CD4-positive, alpha-beta T cell (primary cell): ENCODE results near the gene WDR82. TPM values are rescaled to one million over a fixed set of nuclear protein-coding genes. Genes with fewer than 3 reads are reported as not detected.
A peak's percentile ranks its signal among the peaks of the same experiment; 100 is the strongest.

Experiments
- ATAC-seq: fragments of 200-7000 bp; cut with Tn5 transposase; one replicate; pipeline ENCODE4 v1.10.0; 2022; ENCODE audit warnings: mild to moderate bottlenecking; ENCODE audit not compliant: poor library complexity
- CTCF ChIA-PET: fragments of 350-600 bp; sonication (Branson Sonifier 250); formaldehyde crosslinking; loops from one replicate; lab custom pipeline; 2021; ENCODE audit warnings: antibody characterized with exemption, inconsistent platforms; lab: Charles Lee
- POLR2A ChIA-PET: fragments of 350-600 bp; sonication (Branson Sonifier 250); formaldehyde crosslinking; loops from one replicate; lab custom pipeline; 2021; ENCODE audit warnings: antibody characterized with exemption, inconsistent platforms; lab: Charles Lee
- DNase-seq, 14 experiments: peaks; one replicate each; pipeline ENCODE4 v3.0.0-alpha.2; 2013 to 2020; ENCODE audit warnings: mixed read lengths in 2 of 14
- H3K27ac ChIP-seq, 2 donors: one replicate each; pipeline versions ENCODE4 v1.5.1 to v1.7.0; 2013; ENCODE audit warnings: low read length in 2 of 2, low read depth in 1 of 2, mild to moderate bottlenecking in 1 of 2
- H3K27me3 ChIP-seq, 2 experiments: 1 replicate in 1 of 2; 2 replicates in 1 of 2; pipeline versions ENCODE4 v1.6.1 to v1.7.0; 2013; ENCODE audit warnings: low read length in 2 of 2, control low read depth in 1 of 2, mild to moderate bottlenecking in 1 of 2, moderate library complexity in 1 of 2; ENCODE audit not compliant: insufficient read depth in 2 of 2, control insufficient read depth in 1 of 2
- H3K36me3 ChIP-seq: one replicate; pipeline ENCODE4 v1.6.1; 2013; ENCODE audit warnings: low read length, control low read depth; ENCODE audit not compliant: insufficient read depth
- H3K4me1 ChIP-seq: one replicate; pipeline ENCODE4 v1.6.1; 2013; ENCODE audit warnings: low read length, control low read depth; ENCODE audit not compliant: insufficient read depth
- H3K4me3 ChIP-seq: one replicate; pipeline ENCODE4 v1.5.1; 2013; ENCODE audit warnings: mild to moderate bottlenecking, low read length, moderate library complexity
- H3K9me3 ChIP-seq, 2 experiments: 1 replicate in 1 of 2; 2 replicates in 1 of 2; pipeline versions ENCODE4 v1.6.1 to v1.7.0; 2013; ENCODE audit warnings: low read length in 2 of 2, mild to moderate bottlenecking in 2 of 2, control low read depth in 1 of 2, moderate library complexity in 1 of 2; ENCODE audit not compliant: control insufficient read depth in 1 of 2, insufficient read depth in 1 of 2
- H3K27ac Mint-ChIP-seq: one replicate; pipeline ENCODE4 v1.8.0; 2020; ENCODE audit warnings: mixed read lengths
- H3K27me3 Mint-ChIP-seq: one replicate; pipeline ENCODE4 v1.8.0; 2021; ENCODE audit warnings: mixed read lengths
- H3K36me3 Mint-ChIP-seq: one replicate; pipeline ENCODE4 v1.8.0; 2021; ENCODE audit warnings: low read depth, mixed read lengths
- H3K4me1 Mint-ChIP-seq: one replicate; pipeline ENCODE4 v1.8.0; 2021; ENCODE audit warnings: low read depth, mixed read lengths
- H3K4me3 Mint-ChIP-seq: one replicate; pipeline ENCODE4 v1.8.0; 2020; ENCODE audit warnings: mild to moderate bottlenecking, mixed read lengths
- H3K9me3 Mint-ChIP-seq: one replicate; pipeline ENCODE4 v1.8.0; 2020; ENCODE audit warnings: mixed read lengths
- intact Hi-C, 2 experiments: fragments of 100-400 bp; cut with DNase I in 1 of 2; cut with micrococcal nuclease in 1 of 2; formaldehyde crosslinking; loops; one replicate each; pipeline versions ENCODE4 v1.15.1 to v1.9.0; 2023 to 2025; cut with DNase I, micrococcal nuclease
- total RNA-seq, 174 experiments: library from RNA in 2 of 174; stranded (reverse) in 2 of 174; gene quantifications; one replicate each; pipeline ENCODE4 v1.2.3 and lab custom pipeline; 2021 to 2026
- TF ChIP-seq, protein P1 (sequence below): fragments of 200-600 bp; IDR thresholded peaks from one replicate; pipeline ENCODE4 v1.8.0; 2022; ENCODE audit warnings: antibody characterized with exemption, mild to moderate bottlenecking

WDR82 gene
- total RNA-seq, 2 experiments from 2014 or later: 114 TPM

DNA sequence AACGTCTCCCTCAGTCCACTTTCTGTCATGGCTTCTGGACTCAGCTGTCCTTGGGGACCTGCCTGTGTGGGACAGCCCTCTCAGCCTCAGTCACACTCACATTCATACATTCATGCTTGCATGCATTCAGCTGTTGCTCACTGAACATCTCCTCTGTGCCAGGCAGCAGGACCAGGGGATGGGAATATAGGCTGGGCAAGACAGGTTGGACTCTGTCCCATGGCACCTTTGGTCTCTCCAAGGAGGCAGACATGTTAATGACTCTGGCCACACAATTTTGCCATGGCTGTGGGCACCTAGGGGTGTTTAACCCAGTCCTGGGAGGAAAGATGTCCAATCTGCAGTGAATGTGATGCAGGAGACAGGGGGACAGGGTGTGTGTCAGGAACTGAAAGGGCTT, 29.9 kb upstream of the WDR82 start:
- peaks cover 31% of the 10 kb centered on the region for H3K4me1 ChIP-seq
- ChIA-PET POLR2A (interaction anchor here (1.0 kb wide), 1 partner anchor 86 kb away, joined by 3 read pairs; no protein-coding TSS in a partner anchor), CTCF (no interaction called here)
- H3K4me3 ChIP-seq: no peak overlapping the region
- no peaks in the 10 kb centered on the region for H3K9me3 ChIP-seq
- TF ChIP-seq, protein P1, sequence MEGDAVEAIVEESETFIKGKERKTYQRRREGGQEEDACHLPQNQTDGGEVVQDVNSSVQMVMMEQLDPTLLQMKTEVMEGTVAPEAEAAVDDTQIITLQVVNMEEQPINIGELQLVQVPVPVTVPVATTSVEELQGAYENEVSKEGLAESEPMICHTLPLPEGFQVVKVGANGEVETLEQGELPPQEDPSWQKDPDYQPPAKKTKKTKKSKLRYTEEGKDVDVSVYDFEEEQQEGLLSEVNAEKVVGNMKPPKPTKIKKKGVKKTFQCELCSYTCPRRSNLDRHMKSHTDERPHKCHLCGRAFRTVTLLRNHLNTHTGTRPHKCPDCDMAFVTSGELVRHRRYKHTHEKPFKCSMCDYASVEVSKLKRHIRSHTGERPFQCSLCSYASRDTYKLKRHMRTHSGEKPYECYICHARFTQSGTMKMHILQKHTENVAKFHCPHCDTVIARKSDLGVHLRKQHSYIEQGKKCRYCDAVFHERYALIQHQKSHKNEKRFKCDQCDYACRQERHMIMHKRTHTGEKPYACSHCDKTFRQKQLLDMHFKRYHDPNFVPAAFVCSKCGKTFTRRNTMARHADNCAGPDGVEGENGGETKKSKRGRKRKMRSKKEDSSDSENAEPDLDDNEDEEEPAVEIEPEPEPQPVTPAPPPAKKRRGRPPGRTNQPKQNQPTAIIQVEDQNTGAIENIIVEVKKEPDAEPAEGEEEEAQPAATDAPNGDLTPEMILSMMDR: no peak
- H3K36me3 ChIP-seq: peaks cover 17% of the 10 kb centered on the region
- Mint-ChIP-seq H3K27ac (peak overlapping the region; percentile 77), H3K36me3 (peaks cover 18% of the 10 kb centered on the region), H3K27me3 (no peaks in the 10 kb centered on the region), H3K4me1 (peaks cover 30% of the 10 kb centered on the region), H3K9me3 (no peaks in the 10 kb centered on the region), H3K4me3 (no peak overlapping the region)
- DNase-seq: no peak
- no peak overlapping the region for H3K27ac ChIP-seq
- no peaks in the 10 kb centered on the region for H3K27me3 ChIP-seq
- no peak for ATAC-seq
- intact Hi-C loops: no loop called here

DNA sequence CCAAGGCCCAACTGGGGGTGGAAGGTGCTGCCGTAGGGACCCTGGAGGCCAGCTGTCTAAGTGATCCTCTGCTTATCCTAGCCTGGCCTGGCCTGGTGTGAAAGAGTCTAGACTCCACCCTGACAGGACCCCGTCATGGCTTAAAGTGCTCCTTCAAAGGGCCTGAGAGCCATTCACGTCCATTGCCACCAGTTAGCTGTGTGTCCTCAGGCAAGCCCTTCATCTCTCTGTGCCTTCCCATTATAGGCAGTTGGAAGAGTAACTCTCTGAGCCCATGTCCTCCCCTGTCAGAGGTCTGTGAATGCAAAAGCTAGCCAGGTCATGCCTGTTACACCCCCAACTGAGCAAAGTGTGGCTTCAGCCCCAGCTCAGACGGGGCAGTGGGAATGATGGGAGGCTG, 28.5 kb upstream of the WDR82 start:
- Mint-ChIP-seq H3K36me3 (peaks cover 18% of the 10 kb centered on the region), H3K4me3 (no peak overlapping the region), H3K27me3 (no peaks in the 10 kb centered on the region), H3K27ac (peak overlapping the region; percentile 77), H3K9me3 (no peaks in the 10 kb centered on the region), H3K4me1 (peaks cover 30% of the 10 kb centered on the region)
- ChIA-PET CTCF (no interaction called here), POLR2A (interaction anchor here (1.0 to 1.4 kb wide), 2 partner anchors 20 to 85 kb away, joined by 3 to 6 read pairs; partner anchors contain the start of gene GLYCTK)
- Histone ChIP-seq H3K4me1 (peaks cover 31% of the 10 kb centered on the region), H3K4me3 (no peak overlapping the region), H3K36me3 (peaks cover 17% of the 10 kb centered on the region), H3K27me3 (no peaks in the 10 kb centered on the region), H3K27ac (no peak overlapping the region), H3K9me3 (no peaks in the 10 kb centered on the region)
- DNase-seq: no peak
- intact Hi-C loops: no loop called here
- no peak for ATAC-seq
- TF ChIP-seq, protein P1: no peak

DNA sequence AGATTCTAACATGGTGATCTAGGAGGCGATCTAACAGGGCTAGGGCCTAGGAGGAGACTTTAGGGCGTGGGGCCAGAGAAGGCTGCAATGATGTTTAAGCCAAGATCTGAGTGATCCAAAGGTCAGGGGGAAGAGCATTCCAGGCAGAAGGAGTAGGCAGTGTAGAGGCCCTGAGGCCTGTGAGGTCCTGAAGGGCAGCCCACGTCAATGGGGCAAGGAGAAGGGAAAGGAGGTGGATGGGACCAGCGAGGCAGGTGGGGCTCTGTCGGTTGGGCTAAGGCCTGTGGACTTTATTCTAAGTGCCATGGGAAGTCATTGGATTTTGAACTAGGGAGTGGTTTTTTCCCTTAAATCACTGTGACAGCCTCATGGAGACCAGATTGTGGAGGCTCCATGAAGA, 27.5 kb upstream of the WDR82 start:
- CTCF ChIA-PET: no interaction called here
- H3K4me1 Mint-ChIP-seq: peaks cover 30% of the 10 kb centered on the region

More for the DNA sequence above, 27.5 kb upstream of the WDR82 start:
- Mint-ChIP-seq H3K9me3 (no peaks in the 10 kb centered on the region), H3K36me3 (peaks cover 18% of the 10 kb centered on the region), H3K27me3 (no peaks in the 10 kb centered on the region), H3K4me3 (no peak overlapping the region), H3K27ac (peak overlapping the region; percentile 77)
- TF ChIP-seq, protein P1: no peak
- intact Hi-C loops: no loop called here
- H3K9me3 ChIP-seq: no peaks in the 10 kb centered on the region
- no peak overlapping the region for H3K27ac ChIP-seq
- ATAC-seq: no peak
- no peak overlapping the region for H3K4me3 ChIP-seq
- no peaks in the 10 kb centered on the region for H3K27me3 ChIP-seq
- POLR2A ChIA-PET: no interaction called here
- H3K36me3 ChIP-seq: peaks cover 13% of the 10 kb centered on the region
- no peak for DNase-seq
- H3K4me1 ChIP-seq: peaks cover 27% of the 10 kb centered on the region
